HFFc6 (cell line): ENCODE data around the gene FAM181A. TPM values are rescaled to one million over a fixed set of nuclear protein-coding genes. Genes with fewer than 3 reads are reported as not detected.

Experiments
- DNase-seq: peaks from one replicate; pipeline ENCODE4 v3.0.0-alpha.2; 2018
- H3K27ac Mint-ChIP-seq: 2 replicates; pipeline ENCODE4 v1.8.0; 2020; ENCODE audit warnings: mild to moderate bottlenecking, mixed read lengths
- H3K27me3 Mint-ChIP-seq: 2 replicates; pipeline ENCODE4 v1.8.0; 2021; ENCODE audit warnings: mild to moderate bottlenecking, moderate library complexity, mixed read lengths; ENCODE audit not compliant: insufficient read depth
- H3K36me3 Mint-ChIP-seq: 2 replicates; pipeline ENCODE4 v1.8.0; 2021; ENCODE audit warnings: low read depth, mixed read lengths
- H3K4me1 Mint-ChIP-seq: 2 replicates; pipeline ENCODE4 v1.8.0; 2020; ENCODE audit warnings: low read depth, mixed read lengths
- H3K4me3 Mint-ChIP-seq: 2 replicates; pipeline ENCODE4 v1.8.0; 2020; ENCODE audit warnings: mild to moderate bottlenecking, moderate library complexity, mixed read lengths
- H3K9me3 Mint-ChIP-seq: 2 replicates; pipeline ENCODE4 v1.8.0; 2020; ENCODE audit warnings: mild to moderate bottlenecking, mixed read lengths
- total RNA-seq, 6 experiments: library from RNA; stranded (reverse); fragmentation: NEBNext Ultra II Directional; extraction: Animal tissue kit (Norgen Biotek cat#: 25700); gene quantifications; 2 replicates in 1 of 6; 3 replicates in 5 of 6; pipeline ENCODE4 v1.2.3, GENCODE V29; 2021
- TF ChIP-seq, protein P1 (sequence below): fragments of 200-600 bp; sonication (generic); IDR thresholded peaks from 2 replicates; pipeline ENCODE4 v1.5.0; 2021; ENCODE audit warnings: antibody characterized with exemption, mild to moderate bottlenecking

The FAM181A gene
- total RNA-seq, 6 experiments from 2014 or later: not detected

DNA sequence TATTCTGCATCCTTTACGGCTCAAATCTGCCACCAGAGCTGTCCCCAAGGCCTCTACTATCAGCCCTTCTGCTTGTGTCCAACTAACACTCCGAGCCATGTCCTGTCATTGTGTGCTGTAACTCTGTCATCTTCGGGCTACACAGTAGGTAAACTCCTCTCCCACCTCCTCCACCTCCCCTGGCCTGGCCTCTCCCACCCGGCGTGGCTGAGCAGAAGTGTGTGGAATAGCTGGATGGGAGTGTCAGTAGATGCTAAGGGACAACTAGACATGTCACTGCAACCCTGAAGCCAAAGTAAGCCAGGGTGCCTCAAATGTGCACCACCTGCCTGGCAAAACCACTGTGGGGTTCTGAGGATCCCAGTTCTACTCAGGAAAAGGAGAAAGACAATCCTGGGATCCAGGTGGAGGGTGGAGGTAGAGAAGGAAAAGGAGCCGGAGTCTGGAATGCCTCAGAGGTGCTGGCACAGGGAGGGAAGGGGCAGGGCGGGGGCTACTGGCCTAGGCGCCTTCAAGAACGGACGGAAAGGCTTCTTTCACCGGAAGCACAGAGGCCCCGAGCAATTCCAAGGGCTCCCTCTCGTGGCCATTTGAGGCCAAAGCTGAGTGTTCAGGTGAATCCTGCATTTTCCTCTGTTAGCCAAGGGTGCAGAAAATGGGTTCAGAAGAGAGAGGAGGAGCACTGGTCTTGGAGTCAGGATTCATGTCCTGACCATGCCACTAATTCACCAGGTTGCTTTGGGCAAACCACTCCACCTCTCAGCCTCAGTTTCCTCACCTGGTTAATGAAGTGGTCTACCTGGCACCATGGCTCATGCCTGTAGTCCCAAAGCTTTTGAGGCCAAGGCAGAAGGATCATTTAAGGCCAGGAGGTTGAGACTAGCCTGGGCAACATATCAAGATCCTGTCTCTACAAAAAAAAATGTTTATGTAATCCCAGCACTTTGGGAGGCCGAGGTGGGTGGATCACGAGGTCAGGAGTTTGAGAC lies 20.5 kb upstream of the FAM181A start:
- H3K27me3 Mint-ChIP-seq: peaks cover 10% of the 10 kb centered on the region
- no peaks in the 10 kb centered on the region for H3K36me3 Mint-ChIP-seq
- DNase-seq: peak; percentile 16
- H3K4me3 Mint-ChIP-seq: no peak overlapping the region
- H3K9me3 Mint-ChIP-seq: no peaks in the 10 kb centered on the region
- TF ChIP-seq, protein P1, sequence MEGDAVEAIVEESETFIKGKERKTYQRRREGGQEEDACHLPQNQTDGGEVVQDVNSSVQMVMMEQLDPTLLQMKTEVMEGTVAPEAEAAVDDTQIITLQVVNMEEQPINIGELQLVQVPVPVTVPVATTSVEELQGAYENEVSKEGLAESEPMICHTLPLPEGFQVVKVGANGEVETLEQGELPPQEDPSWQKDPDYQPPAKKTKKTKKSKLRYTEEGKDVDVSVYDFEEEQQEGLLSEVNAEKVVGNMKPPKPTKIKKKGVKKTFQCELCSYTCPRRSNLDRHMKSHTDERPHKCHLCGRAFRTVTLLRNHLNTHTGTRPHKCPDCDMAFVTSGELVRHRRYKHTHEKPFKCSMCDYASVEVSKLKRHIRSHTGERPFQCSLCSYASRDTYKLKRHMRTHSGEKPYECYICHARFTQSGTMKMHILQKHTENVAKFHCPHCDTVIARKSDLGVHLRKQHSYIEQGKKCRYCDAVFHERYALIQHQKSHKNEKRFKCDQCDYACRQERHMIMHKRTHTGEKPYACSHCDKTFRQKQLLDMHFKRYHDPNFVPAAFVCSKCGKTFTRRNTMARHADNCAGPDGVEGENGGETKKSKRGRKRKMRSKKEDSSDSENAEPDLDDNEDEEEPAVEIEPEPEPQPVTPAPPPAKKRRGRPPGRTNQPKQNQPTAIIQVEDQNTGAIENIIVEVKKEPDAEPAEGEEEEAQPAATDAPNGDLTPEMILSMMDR: peak; percentile 82
- no peak overlapping the region for H3K27ac Mint-ChIP-seq
- H3K4me1 Mint-ChIP-seq: no peaks in the 10 kb centered on the region

DNA sequence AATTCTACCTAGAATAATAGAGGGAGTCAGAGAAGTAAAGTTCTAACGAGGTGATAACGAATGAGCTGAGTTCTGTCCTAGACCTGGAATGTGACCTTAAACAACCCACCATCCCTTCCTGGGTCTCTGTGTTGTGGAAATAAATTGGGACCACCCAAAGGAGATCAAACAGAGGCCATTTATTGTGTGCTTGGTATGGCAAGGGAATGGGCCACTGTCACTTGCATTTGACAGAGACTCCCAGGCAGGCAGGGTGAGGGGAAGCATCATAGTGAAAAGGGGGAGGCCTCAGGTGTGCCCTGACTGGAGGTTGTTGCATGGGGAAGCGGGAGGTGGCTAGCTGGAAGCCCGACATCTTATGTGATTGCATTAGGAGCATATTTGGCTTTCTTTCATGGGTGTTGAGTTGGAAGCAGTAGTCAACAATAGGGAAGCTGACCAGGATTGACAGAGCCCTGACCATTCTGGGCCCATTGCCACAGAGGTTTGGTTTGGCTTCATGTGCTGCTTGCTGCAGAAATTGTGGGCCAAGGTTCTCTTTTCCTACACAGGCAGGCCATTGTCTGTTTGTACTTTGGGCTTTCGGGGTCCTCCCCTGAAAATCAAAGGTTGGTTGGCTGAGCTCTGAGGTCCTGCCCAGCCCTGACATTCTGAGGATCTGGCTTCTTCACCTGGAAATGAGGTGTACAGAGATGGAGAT lies 17.6 kb upstream of the FAM181A start:
- DNase-seq: no peak
- Mint-ChIP-seq H3K9me3 (peaks cover 4% of the 10 kb centered on the region; the same call in 1 of the 2 replicates), H3K4me1 (no peaks in the 10 kb centered on the region), H3K27me3 (peaks cover 6% of the 10 kb centered on the region), H3K27ac (no peak overlapping the region), H3K4me3 (no peak overlapping the region), H3K36me3 (no peaks in the 10 kb centered on the region)
- TF ChIP-seq, protein P1: no peak

DNA sequence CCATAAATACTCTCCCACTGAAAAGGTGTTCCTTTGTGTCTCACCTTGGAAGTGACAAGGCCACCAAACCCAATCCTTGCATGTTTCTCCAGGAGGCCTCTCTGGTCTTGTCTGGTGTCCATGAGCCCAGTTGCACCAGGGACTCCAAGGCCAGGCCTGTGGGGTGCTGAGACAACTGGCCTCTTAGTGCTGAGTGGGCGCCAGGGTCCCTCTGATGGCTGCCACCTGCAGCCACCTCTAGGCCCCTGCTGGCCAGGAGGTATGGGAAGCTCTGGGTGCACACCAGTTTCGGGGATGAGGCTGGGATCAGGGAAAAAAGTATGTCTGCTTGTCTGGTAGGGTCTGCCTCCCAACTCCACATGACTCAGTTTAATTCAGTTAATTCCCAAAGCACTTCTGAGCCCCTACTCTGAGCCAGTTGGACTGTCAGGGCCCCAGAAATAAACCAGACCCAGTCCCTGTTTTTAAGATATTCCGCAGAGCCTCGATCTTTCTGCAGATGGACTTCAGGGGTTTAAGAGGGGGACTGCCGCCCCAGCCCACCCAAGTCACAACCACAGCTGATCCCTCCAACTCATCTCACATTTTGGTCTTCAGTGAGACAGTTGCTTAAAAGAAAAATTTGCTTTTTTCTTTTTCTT lies 15.0 kb upstream of the FAM181A start:
- H3K27ac Mint-ChIP-seq: no peak overlapping the region
- H3K27me3 Mint-ChIP-seq: peaks cover 2% of the 10 kb centered on the region
- TF ChIP-seq, protein P1: no peak
- H3K9me3 Mint-ChIP-seq: peaks cover 7% of the 10 kb centered on the region; the same call in 1 of the 2 replicates
- H3K4me3 Mint-ChIP-seq: no peak overlapping the region
- DNase-seq: no peak
- H3K4me1 Mint-ChIP-seq: no peaks in the 10 kb centered on the region
- H3K36me3 Mint-ChIP-seq: no peaks in the 10 kb centered on the region

DNA sequence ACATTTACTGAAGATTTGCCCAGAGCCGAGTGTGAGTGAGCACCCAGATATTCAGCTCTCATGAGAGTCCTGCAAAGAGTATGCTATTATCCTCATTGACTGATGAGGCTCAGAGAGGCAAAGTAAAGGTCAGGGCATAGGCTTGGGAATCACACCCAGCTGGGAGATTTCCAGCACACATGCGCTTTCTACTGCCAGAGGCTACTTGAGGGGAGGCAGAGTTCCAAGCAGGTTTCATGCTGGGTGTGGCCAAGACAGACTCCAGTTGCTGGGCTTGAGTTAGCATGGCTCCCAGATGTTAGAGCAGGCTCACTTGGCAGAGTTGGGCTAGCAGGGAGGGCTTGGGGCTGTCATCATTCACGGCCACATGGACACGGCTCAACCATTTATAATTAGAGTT lies 14.4 kb upstream of the FAM181A start:
- TF ChIP-seq, protein P1: no peak
- DNase-seq: no peak
- peaks cover 4% of the 10 kb centered on the region for H3K27me3 Mint-ChIP-seq
- no peaks in the 10 kb centered on the region for H3K4me1 Mint-ChIP-seq
- no peaks in the 10 kb centered on the region for H3K36me3 Mint-ChIP-seq
- H3K9me3 Mint-ChIP-seq: peaks cover 7% of the 10 kb centered on the region; the same call in 1 of the 2 replicates
- H3K4me3 Mint-ChIP-seq: no peak overlapping the region
- no peak overlapping the region for H3K27ac Mint-ChIP-seq

DNA sequence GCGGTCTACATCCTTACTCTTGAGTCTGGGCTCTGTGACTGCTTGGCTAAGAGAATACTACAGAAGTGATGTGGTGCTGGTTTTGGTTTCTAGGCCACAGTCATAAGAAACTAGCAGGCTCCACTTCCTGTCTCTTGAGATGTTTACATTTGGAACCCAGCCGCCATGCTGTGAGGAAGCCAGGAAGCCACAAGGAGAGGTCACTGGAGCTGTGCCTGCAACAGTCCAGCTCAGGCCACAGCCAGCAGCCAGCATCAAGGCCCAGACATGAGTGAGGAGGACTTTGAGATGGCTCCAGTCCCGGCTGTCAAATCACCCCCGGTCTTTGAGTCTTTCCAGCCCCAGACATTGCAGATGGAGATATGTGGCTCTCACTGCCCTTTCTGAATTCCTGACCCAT lies 12.9 kb upstream of the FAM181A start:
- H3K27ac Mint-ChIP-seq: no peak overlapping the region
- no peak for DNase-seq
- no peaks in the 10 kb centered on the region for H3K36me3 Mint-ChIP-seq
- TF ChIP-seq, protein P1: no peak
- H3K27me3 Mint-ChIP-seq: peaks cover 4% of the 10 kb centered on the region
- H3K4me3 Mint-ChIP-seq: no peak overlapping the region
- peaks cover 7% of the 10 kb centered on the region; the same call in 1 of the 2 replicates for H3K9me3 Mint-ChIP-seq
- no peaks in the 10 kb centered on the region for H3K4me1 Mint-ChIP-seq
